Measurements from ENCODE around the gene WAC. TPM values are rescaled to one million over a fixed set of nuclear protein-coding genes. Genes with fewer than 3 reads are reported as not detected.

Gene WAC
- total and polyA plus RNA-seq, 4 donors: 27.0 to 227 (median 60.2) TPM

DNA sequence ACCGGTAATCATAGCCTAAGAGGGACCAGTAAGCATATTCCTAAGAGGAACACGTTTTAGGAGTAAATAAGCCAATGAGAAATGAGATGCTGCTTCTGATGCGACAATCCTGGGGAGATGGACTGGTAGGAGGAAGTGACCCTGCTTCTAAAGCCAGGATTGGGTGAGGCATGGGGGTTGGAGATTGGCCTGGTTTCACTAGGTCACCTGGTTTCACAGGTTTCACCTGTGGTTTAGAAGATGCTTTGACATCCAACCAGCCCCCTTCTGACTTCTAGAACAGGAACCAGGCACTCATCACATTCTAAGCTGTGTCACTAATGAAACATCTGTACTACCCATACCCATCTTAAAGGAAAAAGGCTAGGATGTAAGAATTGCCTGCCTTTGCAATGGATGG is 91.4 kb downstream of the WAC start:
- ATAC-seq (ENCODE audit: insufficient read depth, low FRiP score) (no peak), DNase-seq (no peak)
- no peak overlapping the region for H3K27ac ChIP-seq (ENCODE audit: low read depth in 1 of 2, low read length in 1 of 2)
- no peaks in the 10 kb centered on the region for H3K27me3 ChIP-seq (ENCODE audit: control insufficient read depth in 3 of 3, insufficient read depth in 3 of 3, low read length in 2 of 3)
- 81 to 86% methylated on average over 3 of the region's 3 CpGs for WGBS, 2 donors
- peaks cover 1 to 7% (median 4%) of the 10 kb centered on the region in 4 donors for H3K36me3 ChIP-seq (ENCODE audit: control insufficient read depth in 4 of 4, insufficient read depth in 4 of 4, low read length in 4 of 4)
- no peaks in the 10 kb centered on the region for H3K9me3 ChIP-seq (ENCODE audit: control insufficient read depth in 4 of 4, insufficient read depth in 3 of 4, low read length in 3 of 4)
- H3K9ac ChIP-seq (ENCODE audit: insufficient read depth in 1 of 2, low read length in 2 of 2): no peak overlapping the region
- no peak overlapping the region for H3K4me3 ChIP-seq
- H3K4me1 ChIP-seq (ENCODE audit: control insufficient read depth in 5 of 5, insufficient read depth in 5 of 5, low read length in 5 of 5): peaks cover 0 to 9% (median 2%) of the 10 kb centered on the region in 5 donors
- TF ChIP-seq, protein P1, sequence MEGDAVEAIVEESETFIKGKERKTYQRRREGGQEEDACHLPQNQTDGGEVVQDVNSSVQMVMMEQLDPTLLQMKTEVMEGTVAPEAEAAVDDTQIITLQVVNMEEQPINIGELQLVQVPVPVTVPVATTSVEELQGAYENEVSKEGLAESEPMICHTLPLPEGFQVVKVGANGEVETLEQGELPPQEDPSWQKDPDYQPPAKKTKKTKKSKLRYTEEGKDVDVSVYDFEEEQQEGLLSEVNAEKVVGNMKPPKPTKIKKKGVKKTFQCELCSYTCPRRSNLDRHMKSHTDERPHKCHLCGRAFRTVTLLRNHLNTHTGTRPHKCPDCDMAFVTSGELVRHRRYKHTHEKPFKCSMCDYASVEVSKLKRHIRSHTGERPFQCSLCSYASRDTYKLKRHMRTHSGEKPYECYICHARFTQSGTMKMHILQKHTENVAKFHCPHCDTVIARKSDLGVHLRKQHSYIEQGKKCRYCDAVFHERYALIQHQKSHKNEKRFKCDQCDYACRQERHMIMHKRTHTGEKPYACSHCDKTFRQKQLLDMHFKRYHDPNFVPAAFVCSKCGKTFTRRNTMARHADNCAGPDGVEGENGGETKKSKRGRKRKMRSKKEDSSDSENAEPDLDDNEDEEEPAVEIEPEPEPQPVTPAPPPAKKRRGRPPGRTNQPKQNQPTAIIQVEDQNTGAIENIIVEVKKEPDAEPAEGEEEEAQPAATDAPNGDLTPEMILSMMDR (IDR thresholded peaks at IDR 0.05; ENCODE audit: control extremely low read depth, extremely low read depth): no peak

DNA sequence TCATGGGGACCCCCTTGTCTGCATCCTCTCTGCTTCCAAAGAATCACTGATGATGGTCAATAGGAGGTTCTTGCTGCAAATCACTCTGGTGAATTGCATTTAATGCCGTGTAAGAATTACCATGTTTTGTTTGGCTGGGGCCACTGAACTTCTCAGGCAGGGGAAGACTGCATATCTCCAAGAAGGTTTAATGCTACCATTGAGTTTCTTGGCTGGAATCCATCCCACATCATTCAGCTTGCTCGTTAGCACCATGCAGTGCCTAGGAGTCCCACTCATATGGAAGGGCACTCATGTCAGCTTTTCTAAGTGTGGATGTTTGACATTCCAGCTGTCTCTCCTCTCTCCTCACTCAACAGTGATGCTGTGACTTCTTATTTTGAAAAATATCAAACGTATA is 94.2 kb downstream of the WAC start:
- WGBS, 2 donors: 42 to 57% methylated on average over 3 of the region's 3 CpGs
- TF ChIP-seq, protein P1 (IDR thresholded peaks at IDR 0.05; ENCODE audit: control extremely low read depth, extremely low read depth): no peak
- Histone ChIP-seq H3K27me3 (ENCODE audit: control insufficient read depth in 3 of 3, insufficient read depth in 3 of 3, low read length in 2 of 3) (no peaks in the 10 kb centered on the region), H3K4me3 (no peak overlapping the region), H3K9ac (ENCODE audit: insufficient read depth in 1 of 2, low read length in 2 of 2) (no peak overlapping the region), H3K9me3 (ENCODE audit: control insufficient read depth in 4 of 4, insufficient read depth in 3 of 4, low read length in 3 of 4) (no peaks in the 10 kb centered on the region), H3K36me3 (ENCODE audit: control insufficient read depth in 4 of 4, insufficient read depth in 4 of 4, low read length in 4 of 4) (peaks cover 0 to 3% (median 0%) of the 10 kb centered on the region in 4 donors), H3K27ac (ENCODE audit: low read depth in 1 of 2, low read length in 1 of 2) (no peak overlapping the region), H3K4me1 (ENCODE audit: control insufficient read depth in 5 of 5, insufficient read depth in 5 of 5, low read length in 5 of 5) (peaks cover 0 to 9% (median 0%) of the 10 kb centered on the region in 5 donors)
- peak in 2 of 3 donors; percentile 26 to 45 for DNase-seq
- ATAC-seq (ENCODE audit: insufficient read depth, low FRiP score): no peak

DNA sequence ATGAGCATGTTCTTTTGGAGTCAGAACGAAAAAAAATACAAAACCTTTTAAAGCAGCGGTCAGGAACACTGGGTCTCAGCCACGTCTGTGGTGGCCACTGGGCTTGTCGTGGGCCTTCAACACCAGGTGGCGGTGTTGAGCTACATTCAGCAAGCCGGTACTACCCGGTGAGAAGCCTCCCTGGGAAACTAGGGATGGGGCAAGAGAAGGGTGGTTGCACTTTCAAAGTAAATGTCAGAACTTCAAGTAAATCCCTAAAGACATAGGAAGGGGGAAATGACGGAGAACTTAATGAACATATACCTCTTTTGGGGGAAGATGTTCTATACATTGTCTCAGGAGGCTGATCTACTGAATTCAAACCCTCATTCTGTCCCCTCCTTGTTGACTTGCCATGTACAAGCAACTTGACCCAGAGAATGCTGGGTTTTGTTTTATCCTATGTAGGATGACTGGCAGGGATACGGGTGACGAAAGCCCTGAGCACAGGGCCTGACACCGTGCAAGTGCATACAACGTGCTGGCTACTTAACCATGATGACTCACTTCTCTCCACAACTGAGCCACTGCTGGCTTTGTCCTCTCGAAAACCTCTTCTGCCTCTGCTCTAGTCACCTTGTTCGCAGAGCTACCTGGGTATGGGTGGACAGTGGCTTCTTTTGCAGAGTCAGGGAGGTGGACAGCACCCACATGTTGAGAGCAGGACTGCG is 95.4 kb downstream of the WAC start:
- 25 to 30% methylated on average over 15 of the region's 15 CpGs for WGBS, 2 donors
- Histone ChIP-seq H3K4me3 (no peak overlapping the region), H3K27me3 (ENCODE audit: control insufficient read depth in 3 of 3, insufficient read depth in 3 of 3, low read length in 2 of 3) (no peaks in the 10 kb centered on the region), H3K9me3 (ENCODE audit: control insufficient read depth in 4 of 4, insufficient read depth in 3 of 4, low read length in 3 of 4) (no peaks in the 10 kb centered on the region), H3K36me3 (ENCODE audit: control insufficient read depth in 4 of 4, insufficient read depth in 4 of 4, low read length in 4 of 4) (no peaks in the 10 kb centered on the region), H3K27ac (ENCODE audit: low read depth in 1 of 2, low read length in 1 of 2) (no peak overlapping the region), H3K9ac (ENCODE audit: insufficient read depth in 1 of 2, low read length in 2 of 2) (no peak overlapping the region), H3K4me1 (ENCODE audit: control insufficient read depth in 5 of 5, insufficient read depth in 5 of 5, low read length in 5 of 5) (peaks cover 0 to 9% (median 0%) of the 10 kb centered on the region in 5 donors)
- DNase-seq (peak; percentile 83 to 89 (median 84)), ATAC-seq (ENCODE audit: insufficient read depth, low FRiP score) (peak; percentile 84)
- TF ChIP-seq, protein P1 (IDR thresholded peaks at IDR 0.05; ENCODE audit: control extremely low read depth, extremely low read depth): peak; percentile 69
